ENCODE measurements around the gene FAM111A.

The FAM111A gene

GRCh38 chr11:59173080-59173963, 30.7 kb downstream of the FAM111A start:
- H3K9me3 ChIP-seq (ENCODE audit: control insufficient read depth, insufficient read depth, low read depth, low read length), result no peaks in the 10 kb centered on the region
- ChIA-PET CTCF (interaction anchor here (0.6 to 6.7 kb wide), 7 partner anchors 13 to 507 kb away, joined by 3 to 78 read pairs (median 6); no protein-coding TSS in a partner anchor), POLR2A (no interaction called here)
- no peak overlapping the region for H3K27ac ChIP-seq (ENCODE audit: extremely low read depth, low read depth, low read length)
- no peaks in the 10 kb centered on the region for H3K36me3 ChIP-seq (ENCODE audit: control insufficient read depth in 2 of 2, insufficient read depth in 1 of 2, low read length in 2 of 2)
- no peaks in the 10 kb centered on the region; the same call in 1 of the 2 replicates for H3K4me1 ChIP-seq (ENCODE audit: control insufficient read depth, insufficient read depth, low read length)
- H3K4me3 ChIP-seq (ENCODE audit: low read depth, low read length), result peak overlapping the region; percentile 41
- TF ChIP-seq ZFHX2 (tag by site-specific recombination; conservative IDR thresholded peaks at IDR 0.05) (peak; percentile 29; the same call in 1 of the 2 replicates), KLF1 (tag by site-specific recombination; IDR thresholded peaks at IDR 0.05) (no peak), FEZF1 (tag by site-specific recombination; IDR thresholded peaks at IDR 0.05) (no peak)

- POLR2A ChIA-PET, result no interaction called here
- TF ChIP-seq KLF1 (tag by site-specific recombination; IDR thresholded peaks at IDR 0.05) (peak; percentile 97), PRDM10 (tag by site-specific recombination; IDR thresholded peaks at IDR 0.05) (0 out of 2 replicates have a peak, but pooled peaks have one; percentile 12), PATZ1 (tag by site-specific recombination; IDR thresholded peaks at IDR 0.05) (peak; percentile 48; the same call in 1 of the 2 replicates), ZNF398 (tag by site-specific recombination; IDR thresholded peaks at IDR 0.05) (peak; percentile 87), SP7 (tag by site-specific recombination; IDR thresholded peaks at IDR 0.05) (0 out of 2 replicates have a peak, but pooled peaks have one; percentile 21), PRDM1 (tag by site-specific recombination; IDR thresholded peaks at IDR 0.05) (peak; percentile 64), SP3 (tag by site-specific recombination; IDR thresholded peaks at IDR 0.05) (peak; percentile 44), ZFHX2 (tag by site-specific recombination; conservative IDR thresholded peaks at IDR 0.05) (peak; percentile 89), ZNF10 (tag by site-specific recombination; IDR thresholded peaks at IDR 0.05) (peak; percentile 42; the same call in 1 of the 2 replicates), KLF8 (tag by site-specific recombination; IDR thresholded peaks at IDR 0.05) (no peak), ZNF707 (tag by site-specific recombination; IDR thresholded peaks at IDR 0.05) (no peak), EGR2 (tag by site-specific recombination; IDR thresholded peaks at IDR 0.05; ENCODE audit: low read depth) (peak; percentile 87), SCRT1 (tag by site-specific recombination; IDR thresholded peaks at IDR 0.05; ENCODE audit: borderline replicate concordance) (no peak)
- Histone ChIP-seq H3K9me3 (ENCODE audit: control insufficient read depth, insufficient read depth, low read depth, low read length) (no peaks in the 10 kb centered on the region), H3K4me3 (ENCODE audit: low read depth, low read length) (no peak overlapping the region), H3K27ac (ENCODE audit: extremely low read depth, low read depth, low read length) (no peak overlapping the region), H3K36me3 (ENCODE audit: control insufficient read depth in 2 of 2, insufficient read depth in 1 of 2, low read length in 2 of 2) (no peaks in the 10 kb centered on the region), H3K4me1 (ENCODE audit: control insufficient read depth, insufficient read depth, low read length) (no peaks in the 10 kb centered on the region; the same call in 1 of the 2 replicates)
- CTCF ChIA-PET, result interaction anchor here (0.6 to 6.7 kb wide), 5 partner anchors 12 to 534 kb away, joined by 3 to 78 read pairs (median 4); no protein-coding TSS in a partner anchor
Measured at GRCh38 chr11:59173964-59174663, 31.5 kb downstream of the FAM111A start.
